Measurements from ENCODE around the gene MAP3K5.

MAP3K5 gene

DNA sequence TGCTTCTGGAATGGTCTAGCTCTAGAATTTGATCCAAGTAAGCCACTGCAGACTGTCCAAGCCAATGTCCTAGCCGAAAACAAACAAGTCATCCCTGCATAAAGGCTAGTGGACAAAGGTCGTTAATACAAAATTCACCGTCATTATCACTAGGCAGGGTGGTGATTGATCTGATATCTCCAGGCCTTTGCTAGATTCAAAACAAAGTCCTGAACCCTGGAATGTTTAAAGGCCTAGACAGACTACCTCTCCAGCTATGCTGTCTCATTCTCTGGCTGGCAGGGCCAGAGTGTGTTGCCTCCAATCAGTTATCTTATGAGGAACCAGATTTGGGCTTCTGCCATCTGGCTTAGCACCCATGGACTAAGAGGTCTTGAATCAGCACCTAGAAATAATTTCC lies 280.4 kb downstream of the MAP3K5 start:
- H3K4me3 ChIP-seq (ENCODE audit: low read depth, low read length): no peak overlapping the region
- TF ChIP-seq, protein P1, sequence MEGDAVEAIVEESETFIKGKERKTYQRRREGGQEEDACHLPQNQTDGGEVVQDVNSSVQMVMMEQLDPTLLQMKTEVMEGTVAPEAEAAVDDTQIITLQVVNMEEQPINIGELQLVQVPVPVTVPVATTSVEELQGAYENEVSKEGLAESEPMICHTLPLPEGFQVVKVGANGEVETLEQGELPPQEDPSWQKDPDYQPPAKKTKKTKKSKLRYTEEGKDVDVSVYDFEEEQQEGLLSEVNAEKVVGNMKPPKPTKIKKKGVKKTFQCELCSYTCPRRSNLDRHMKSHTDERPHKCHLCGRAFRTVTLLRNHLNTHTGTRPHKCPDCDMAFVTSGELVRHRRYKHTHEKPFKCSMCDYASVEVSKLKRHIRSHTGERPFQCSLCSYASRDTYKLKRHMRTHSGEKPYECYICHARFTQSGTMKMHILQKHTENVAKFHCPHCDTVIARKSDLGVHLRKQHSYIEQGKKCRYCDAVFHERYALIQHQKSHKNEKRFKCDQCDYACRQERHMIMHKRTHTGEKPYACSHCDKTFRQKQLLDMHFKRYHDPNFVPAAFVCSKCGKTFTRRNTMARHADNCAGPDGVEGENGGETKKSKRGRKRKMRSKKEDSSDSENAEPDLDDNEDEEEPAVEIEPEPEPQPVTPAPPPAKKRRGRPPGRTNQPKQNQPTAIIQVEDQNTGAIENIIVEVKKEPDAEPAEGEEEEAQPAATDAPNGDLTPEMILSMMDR (IDR thresholded peaks at IDR 0.05; ENCODE audit: insufficient read depth, low read depth, low read length, missing control alignments): no peak

DNA sequence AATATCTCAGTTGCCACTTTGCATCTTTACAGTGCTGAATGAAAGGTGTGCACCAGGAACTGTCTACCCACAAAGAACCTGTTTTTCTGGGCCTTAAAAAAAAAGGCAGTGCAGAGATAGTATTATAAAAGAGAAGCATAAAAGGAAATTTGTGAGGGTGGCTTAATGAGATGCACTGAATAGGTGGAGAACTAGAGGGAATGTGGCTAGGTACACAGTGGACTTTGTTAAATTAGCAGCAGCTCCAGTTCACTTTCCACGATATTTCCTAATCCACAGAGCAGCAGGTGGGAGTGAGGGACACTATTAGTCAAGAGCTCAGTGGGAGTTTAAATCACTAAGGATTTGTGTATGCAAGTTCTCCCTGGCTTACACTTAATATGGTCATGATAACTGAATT lies 280.9 kb downstream of the MAP3K5 start:
- no peak for DNase-seq (ENCODE audit: low read depth)
- no peak overlapping the region for H3K4me3 ChIP-seq (ENCODE audit: low read depth, low read length)
- TF ChIP-seq, protein P1 (IDR thresholded peaks at IDR 0.05; ENCODE audit: insufficient read depth, low read depth, low read length, missing control alignments): no peak

More for the DNA sequence above, 280.4 kb downstream of the MAP3K5 start:
- DNase-seq (ENCODE audit: low read depth): no peak

DNA sequence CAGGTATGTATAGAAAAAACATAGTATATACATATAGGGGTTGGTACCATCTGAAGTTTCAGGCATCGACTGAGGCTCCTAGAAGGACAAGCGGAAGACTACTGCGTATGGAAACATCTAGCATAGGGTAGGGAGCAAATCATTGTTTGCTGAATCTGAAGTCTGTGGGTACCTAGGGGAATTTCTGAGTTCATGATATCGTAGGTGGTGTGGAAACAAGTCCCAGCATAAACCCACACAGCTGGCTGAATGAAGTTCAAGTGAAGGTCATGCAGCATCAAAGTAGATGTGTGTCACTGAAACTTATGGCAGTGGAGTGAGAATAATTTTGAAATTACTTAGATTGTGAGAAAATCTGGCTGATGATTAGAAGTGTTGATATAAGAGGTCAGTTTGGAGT lies 281.5 kb downstream of the MAP3K5 start:
- TF ChIP-seq, protein P1 (IDR thresholded peaks at IDR 0.05; ENCODE audit: insufficient read depth, low read depth, low read length, missing control alignments): no peak
- DNase-seq (ENCODE audit: low read depth): peak; percentile 16
- H3K4me3 ChIP-seq (ENCODE audit: low read depth, low read length): no peak overlapping the region

DNA sequence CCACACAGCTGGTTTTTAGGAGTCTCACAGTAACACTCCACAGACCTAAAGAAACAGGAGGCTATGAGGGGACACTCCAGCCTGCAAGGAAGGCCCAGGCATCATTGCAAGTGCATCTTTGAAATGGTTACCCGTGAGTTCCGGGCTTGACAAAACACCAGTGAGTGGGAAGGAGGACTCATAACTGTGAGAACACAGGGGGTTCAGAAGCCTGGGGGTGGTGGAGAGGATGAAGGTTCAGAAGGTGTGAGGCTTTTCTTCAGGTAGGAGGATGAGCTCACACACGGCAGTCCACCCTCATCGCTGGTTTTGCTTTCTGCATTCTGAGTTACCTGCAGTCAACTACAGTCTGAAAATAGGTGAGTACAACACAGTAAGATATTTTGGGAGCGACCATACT lies 282.0 kb downstream of the MAP3K5 start:
- no peak overlapping the region for H3K4me3 ChIP-seq (ENCODE audit: low read depth, low read length)
- TF ChIP-seq, protein P1 (IDR thresholded peaks at IDR 0.05; ENCODE audit: insufficient read depth, low read depth, low read length, missing control alignments): no peak
- no peak for DNase-seq (ENCODE audit: low read depth)

DNA sequence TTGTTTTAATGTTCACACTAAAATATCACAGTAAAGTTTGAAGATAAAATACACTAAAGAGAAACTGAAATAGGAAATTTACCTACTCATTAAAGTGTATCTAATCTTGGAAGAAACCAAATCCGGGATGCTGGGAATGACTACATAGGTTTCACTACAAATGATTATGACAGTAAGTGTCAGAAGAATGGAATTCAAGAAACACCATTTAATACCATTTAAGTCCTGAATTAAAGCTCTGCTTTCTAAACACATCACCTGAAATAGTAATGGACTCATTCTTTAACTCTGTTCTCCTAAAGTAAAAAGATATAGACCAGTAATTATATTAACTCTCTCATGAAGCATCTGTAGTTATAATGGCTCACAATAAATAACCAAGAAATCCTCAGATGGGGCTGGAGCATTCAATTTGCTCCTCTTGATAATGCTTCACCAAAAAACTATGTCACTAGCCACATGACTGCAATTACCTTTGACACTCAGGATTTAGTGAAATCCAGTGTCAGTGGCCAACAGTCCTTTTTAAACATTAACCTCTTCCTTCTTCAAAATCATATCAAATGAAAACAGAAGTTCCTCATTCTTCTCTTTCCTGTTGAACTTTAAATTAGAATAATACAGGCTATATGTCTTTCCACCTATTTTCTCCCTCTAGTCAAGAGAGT lies 283.4 kb downstream of the MAP3K5 start:
- no peak overlapping the region for H3K4me3 ChIP-seq (ENCODE audit: low read depth, low read length)
- DNase-seq (ENCODE audit: low read depth): no peak
- TF ChIP-seq, protein P1 (IDR thresholded peaks at IDR 0.05; ENCODE audit: insufficient read depth, low read depth, low read length, missing control alignments): no peak
